Thyroid gland (tissue), 4 donors: Measurements from ENCODE around the gene MVB12B.

ENCODE experiments used
- POLR2A ChIP-seq, 2 donors: fragments of 450-650 bp; IDR thresholded peaks; one replicate each; pipeline ENCODE4 v1.6.1; 2017; ENCODE audit warnings: antibody characterized with exemption in 2 of 2, mild to moderate bottlenecking in 2 of 2, moderate library complexity in 1 of 2
- TF ChIP-seq, protein P1 (sequence below), 6 experiments: fragments of 200-600 bp in 3 of 6; fragments of 450-650 bp in 3 of 6; sonication (generic) in 3 of 6; IDR thresholded peaks; one replicate each; pipeline ENCODE4 v1.5.1; 2016 to 2019; ENCODE audit warnings: antibody characterized with exemption in 6 of 6, mild to moderate bottlenecking in 2 of 6, inconsistent platforms in 1 of 6, moderate library complexity in 1 of 6

DNA sequence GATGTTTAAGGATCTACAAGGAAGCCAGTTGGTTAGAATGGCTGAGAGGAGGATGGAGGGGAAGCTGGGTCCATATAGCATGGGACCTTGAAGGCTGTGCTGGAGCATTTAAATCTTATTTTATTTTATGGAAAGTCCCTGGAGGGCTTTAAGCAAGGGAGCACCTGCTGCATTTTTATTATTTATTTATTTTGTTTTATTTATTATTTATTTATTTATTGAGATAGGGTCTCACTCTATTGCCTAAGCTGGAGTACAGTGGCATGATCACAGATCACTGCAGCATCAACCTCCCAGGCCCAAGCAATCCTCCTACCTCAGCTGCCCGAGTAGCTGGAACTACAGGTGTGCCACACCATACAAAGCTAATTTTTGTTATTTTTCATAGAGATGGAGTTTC lies 4.9 kb upstream of the MVB12B start:
- TF ChIP-seq, protein P1, sequence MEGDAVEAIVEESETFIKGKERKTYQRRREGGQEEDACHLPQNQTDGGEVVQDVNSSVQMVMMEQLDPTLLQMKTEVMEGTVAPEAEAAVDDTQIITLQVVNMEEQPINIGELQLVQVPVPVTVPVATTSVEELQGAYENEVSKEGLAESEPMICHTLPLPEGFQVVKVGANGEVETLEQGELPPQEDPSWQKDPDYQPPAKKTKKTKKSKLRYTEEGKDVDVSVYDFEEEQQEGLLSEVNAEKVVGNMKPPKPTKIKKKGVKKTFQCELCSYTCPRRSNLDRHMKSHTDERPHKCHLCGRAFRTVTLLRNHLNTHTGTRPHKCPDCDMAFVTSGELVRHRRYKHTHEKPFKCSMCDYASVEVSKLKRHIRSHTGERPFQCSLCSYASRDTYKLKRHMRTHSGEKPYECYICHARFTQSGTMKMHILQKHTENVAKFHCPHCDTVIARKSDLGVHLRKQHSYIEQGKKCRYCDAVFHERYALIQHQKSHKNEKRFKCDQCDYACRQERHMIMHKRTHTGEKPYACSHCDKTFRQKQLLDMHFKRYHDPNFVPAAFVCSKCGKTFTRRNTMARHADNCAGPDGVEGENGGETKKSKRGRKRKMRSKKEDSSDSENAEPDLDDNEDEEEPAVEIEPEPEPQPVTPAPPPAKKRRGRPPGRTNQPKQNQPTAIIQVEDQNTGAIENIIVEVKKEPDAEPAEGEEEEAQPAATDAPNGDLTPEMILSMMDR (IDR thresholded peaks at IDR 0.05) = no peak
- no peak for TF ChIP-seq POLR2A (IDR thresholded peaks at IDR 0.05)
